GM11168 (cell line): ENCODE results near the gene COL15A1.

ENCODE experiments used
- in situ Hi-C: fragments of 300-500 bp; cut with MboI; formaldehyde crosslinking; loops from one replicate; pipeline ENCODE4 v1.12.0; 2022; ENCODE audit warnings: low sequenced_read_pairs; ENCODE audit not compliant: unreplicated experiment

Gene COL15A1

DNA sequence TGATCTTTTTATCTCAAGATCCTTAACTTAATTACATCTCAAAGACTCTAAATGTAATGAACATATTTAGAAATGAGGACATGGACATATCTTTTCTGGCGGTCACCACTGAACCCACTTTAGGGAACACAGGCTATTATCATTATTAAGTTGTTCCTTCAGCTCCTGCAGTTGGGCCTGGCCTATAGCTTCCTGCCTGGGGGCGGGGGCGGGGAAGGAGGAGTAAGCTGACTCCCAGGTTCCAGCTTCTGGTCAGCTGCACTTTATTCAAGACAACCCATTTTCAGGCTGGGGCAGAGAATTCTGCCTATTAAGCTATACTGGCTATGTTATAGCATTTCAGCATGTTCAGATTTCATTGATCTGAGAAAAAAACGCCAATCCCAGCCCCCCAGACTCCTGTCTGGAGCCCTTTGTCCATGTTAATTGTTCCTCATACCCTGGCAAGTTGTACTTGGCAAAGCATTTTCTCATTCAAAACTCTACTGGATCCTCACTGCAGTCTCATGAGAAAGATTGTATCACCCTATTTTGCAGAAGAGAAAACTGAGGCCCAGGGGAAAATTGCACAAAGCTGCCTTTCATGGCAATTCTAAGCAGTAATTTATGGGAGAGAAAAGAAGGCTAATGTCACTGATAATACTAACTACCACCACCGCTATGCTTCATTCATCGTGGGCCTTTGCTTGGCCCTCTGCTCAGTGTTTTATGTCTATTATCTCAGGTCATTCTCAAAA, 25.1 kb downstream of the COL15A1 start:
- in situ Hi-C loops = no loop called here

DNA sequence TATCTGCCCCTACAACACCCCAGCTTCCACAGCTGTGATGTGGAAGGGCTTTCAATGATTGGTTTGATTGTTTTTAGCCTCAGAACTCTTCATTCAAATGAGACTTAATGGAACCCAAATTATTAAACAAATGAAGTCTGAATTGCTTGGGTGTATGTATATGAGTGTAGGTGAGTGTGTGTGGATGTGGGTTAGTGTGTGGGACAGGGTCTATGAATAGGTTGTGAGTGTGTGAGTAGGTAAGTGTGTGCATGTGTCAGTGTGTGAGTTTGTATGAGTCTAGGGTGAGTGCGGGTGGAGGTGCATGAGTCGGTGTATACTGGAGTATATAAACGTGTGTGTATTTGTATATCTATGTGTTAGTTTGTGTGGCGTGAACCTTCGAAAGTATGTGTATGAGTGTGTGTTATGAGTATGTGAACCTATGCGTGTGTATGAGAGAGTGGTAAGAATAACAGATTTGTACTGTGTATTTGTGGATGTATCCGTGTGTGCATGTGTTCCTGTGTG, 26.9 kb downstream of the COL15A1 start:
- in situ Hi-C loops = no loop called here

DNA sequence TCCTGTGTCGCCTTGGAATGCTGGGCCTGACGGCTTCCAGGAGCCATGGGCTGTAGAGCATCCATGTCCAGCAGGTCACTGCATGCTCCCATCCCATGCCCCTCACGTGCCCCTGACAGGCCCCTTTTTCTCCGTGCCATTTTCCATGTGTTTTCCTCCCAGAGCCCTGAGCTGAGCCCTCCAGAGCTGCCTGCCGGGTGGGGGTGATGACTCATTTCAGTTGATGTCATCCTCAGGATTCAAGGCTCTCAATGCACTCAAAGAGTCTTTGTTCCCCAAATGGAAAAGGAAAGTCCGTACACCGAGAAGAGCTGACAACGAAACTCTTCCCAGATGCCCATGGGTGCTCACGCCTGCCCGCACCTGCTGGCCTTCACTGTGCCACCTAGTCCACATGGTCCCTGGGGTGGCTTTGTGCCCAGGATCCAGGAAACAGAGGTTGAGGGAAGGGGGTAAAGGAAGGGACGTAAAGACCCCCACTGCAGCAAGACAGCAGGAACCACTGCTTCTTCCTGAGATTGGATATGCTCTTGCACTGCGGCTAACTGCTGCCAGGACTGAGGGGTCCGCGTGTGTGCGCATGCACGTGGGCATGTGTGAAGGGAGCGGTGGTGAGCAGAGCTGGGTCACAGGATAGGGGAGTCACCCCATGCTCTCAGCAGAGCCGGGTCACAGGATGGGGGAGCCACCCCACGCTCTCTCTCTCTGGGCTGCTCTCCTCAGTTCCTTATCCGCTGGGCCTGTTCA, 27.6 kb downstream of the COL15A1 start:
- in situ Hi-C loops = no loop called here

DNA sequence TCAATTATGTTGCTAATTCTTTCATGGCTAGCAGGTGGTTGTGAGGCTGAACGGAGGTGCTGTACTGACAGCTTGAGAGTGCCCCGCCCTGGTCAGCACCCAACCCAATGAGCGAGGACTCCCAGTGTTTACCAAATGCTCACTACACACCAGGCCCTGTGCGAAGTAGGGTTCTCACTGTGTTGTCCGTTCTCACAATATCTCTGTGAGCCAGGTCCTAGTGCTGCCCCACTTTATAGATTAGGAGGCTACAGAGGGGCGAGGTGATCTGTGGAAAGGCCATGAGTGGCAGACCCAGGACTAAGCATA, 28.2 kb downstream of the COL15A1 start:
- in situ Hi-C loops = no loop called here

DNA sequence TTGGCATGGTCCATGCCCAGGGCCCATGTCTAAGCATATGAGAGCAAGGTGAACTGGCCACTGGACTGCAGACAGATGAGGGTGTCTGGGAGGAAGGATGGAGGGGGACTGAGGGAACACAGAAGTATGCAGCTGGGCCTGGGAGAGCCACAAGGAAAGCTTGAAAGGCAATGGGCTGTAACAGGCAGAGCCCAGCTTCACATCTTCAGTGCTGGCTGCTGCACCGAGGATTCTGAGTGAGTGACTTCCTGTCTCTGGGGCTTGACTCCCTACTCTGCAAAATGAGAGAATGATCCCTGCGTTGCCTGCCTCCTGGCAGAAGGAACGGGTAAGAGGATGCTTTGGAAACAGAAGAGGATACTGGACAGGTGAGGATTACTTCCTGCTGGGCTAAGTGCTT, 29.0 kb downstream of the COL15A1 start:
- in situ Hi-C loops = no loop called here

DNA sequence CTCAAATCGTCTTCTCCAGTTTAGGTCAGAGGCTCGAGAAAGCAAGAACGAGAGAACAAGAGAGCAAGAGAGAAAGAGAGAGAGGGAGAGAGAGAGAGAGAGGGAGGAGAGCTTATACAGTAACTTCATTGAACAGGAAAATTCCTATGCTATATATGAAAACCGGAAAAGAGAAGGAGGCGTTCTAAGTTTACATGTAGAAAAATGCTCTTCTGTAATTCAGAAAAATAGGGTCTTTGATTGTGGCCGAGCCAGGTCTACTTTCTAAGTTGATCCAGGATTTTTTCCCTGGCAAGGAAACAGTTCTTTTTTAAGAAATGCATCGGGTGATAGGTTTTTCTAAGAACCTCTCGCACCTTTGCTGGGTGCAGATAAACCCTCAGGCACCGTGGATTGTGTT, 29.5 kb downstream of the COL15A1 start:
- in situ Hi-C loops = no loop called here

DNA sequence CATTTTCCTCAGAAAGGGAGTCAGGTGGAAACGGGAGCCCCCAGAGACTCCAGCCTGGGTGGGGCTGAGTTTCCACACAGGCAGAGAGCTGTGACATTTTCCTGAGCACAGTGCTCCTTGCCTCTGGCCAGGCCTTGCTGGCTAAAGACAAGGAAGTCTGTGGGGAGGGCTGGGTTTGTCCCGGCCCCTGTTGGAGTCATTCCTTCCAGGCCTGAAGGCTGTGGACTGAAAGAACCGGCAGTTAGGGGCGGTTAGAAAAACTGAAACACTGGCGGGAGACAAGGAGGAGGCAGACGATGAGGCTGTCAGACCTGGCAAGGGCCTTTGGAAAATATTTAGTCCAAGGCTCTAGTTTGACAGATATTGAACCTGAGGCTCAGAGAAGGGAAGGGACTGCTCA, 29.9 kb downstream of the COL15A1 start:
- in situ Hi-C loops = no loop called here

DNA sequence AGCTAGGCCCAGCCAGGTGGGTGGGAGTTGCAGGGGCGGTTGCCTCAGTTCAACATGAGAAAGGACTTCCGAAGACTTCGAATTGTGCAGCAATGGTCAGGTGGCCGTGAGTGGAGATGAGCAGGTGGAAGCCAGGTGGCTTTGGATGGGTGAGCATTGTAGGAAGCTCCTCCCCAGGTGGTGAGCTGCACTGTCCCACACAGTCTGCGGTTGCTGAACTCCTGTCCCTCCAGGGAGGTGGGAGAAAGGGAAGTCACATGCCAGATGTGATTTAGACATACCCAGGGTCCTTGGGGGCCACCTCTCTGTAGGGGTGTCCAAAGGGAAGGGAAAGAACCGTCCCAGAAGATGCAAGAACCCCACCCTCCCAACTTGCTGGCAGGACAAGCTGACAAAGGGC, 30.4 kb downstream of the COL15A1 start:
- in situ Hi-C loops = no loop called here

DNA sequence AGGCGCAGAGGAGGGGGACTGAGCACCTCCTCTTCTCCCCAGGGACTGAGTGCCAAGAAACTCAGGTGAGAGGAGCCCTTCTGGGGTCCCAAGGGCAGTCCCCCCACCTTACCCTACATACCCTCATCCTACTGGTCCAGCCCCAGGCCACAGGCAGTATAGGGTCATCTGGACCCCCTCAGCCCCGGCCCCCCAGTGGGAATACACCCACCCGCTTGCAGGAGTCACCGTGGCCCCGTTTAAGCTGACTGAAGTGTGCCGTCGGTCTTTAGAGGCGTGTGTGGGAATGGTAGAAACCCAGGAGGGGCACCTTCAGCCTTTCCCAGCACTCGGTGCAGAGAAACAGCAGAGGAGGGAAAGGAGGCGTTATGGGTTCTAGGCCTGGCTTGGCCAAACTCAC, 30.8 kb downstream of the COL15A1 start:
- in situ Hi-C loops = no loop called here

DNA sequence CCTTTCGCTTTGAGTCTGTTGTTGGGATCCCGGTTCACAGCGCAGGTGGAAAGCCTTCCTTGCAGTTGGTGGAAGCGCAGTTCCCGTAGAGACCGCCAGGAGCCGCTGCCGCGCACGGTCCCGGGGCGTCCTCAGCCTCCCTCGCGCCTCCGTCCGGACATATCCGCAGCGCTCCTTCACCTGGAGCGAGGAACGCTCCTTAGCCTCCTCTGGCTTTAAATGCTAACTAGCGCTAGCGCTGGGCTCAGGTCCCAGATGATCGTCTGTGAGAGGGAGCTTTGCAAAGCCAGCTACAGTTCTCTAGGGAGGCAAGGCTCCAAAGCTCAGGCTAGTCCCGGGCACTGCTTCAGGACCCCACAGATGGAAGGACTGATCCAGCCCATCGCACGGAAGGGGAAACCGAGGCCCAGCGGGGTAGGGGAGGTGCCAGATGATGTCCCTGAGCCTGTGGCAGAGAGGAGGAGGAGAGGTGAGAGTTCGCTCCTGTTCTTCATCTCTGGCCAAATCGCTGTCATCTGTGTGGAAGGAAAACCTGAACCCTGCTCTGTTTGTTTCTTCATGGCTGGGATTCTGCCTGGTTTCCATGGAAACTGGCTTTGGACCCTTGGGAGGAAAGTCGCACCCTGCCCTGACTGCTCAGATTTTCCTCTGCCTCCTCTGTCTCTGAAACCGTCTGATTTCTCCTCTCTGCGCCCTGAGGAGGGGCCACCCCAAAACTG, 31.4 kb downstream of the COL15A1 start:
- in situ Hi-C loops = loop anchor here (5.0 kb wide), 1 partner anchor 162 kb away; no protein-coding TSS in a partner anchor

DNA sequence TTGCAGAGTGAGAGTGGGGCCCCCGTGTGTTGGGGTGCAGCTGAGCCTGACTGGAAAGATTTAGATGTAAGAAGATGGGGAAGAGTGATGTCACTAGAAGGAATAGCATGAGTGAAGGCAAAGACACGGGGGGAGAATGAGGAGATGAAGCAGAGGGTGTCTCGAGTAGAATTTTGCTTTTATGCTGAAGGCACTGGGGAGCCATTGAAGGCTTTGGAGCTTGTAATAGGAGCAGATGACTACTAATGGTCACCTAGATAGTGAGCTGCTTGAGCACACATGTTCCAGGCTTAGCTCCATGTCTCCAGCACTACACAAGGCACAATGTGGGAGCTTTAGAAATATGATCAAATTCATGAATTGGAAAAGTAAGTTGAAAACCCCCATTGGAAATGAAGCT, 32.1 kb downstream of the COL15A1 start:
- in situ Hi-C loops = loop anchor here (5.0 kb wide), 1 partner anchor 161 kb away; no protein-coding TSS in a partner anchor

DNA sequence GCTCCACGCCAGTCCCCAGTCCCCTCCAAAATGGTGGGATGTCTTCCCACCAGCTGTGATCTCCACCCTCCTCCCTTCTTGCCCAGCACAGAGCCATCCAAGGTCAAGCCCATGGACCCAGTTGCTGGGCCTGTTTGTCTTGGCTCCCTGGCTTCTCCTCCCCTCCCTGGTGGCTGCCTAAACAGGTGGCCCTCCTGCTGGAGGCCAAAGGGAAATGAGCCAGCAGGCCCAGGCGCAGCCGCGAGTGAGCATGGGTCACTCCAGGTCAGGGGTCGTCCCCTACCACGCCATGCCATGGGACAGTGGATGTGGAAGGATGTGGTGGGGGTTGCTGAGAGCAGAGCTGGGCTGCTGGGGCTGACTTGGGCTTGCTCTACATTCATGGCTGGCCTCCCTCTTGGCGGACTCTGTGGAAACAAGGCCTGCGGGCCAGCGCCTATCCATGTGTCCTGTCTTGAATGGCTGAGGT, 33.6 kb downstream of the COL15A1 start:
- in situ Hi-C loops = loop anchor here (5.0 kb wide), 1 partner anchor 160 kb away; no protein-coding TSS in a partner anchor

DNA sequence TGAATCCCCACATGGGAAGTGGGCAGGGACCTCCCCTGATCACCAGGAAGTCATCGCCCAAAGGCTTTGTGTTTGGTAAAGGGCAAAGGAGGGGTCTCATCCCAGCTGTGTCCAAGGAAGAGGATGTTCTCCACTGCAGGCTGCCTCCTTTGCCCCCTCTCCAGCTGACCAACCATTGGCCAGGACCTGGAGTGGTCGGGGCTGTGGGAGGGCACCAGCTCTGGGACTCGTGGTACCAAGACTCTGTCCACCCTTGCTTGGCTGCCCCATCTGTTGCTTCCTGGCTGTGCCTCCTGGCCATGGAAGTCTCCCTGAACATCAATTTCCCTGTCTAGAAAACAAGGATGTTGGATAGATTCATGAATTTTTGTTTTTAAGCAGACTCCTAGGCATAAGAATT, 34.1 kb downstream of the COL15A1 start:
- in situ Hi-C loops = loop anchor here (5.0 kb wide), 1 partner anchor 159 kb away; no protein-coding TSS in a partner anchor

DNA sequence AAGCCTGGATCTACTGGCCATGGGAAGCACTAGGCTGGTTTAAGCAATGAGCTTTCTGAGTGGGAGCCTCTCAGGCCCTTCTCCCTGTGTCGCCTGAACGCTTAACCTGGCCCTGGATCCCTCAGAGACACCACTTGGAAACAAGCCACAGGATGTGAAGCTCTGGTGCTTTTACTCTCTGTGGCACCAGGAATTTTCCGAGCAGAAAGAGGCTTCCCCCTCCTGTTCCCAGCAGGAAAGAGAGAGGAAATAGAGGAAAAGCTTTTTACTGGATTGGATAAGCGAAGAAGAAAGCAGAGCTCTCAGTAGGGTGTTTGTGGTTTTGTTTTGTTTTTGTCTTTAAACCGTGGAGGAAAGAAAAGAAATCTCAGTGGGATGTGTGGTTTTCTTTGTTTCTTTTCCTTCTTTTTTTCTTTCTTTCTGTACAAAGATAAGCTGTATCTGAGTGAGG, 34.5 kb downstream of the COL15A1 start:
- in situ Hi-C loops = loop anchor here (5.0 kb wide), 1 partner anchor 159 kb away; no protein-coding TSS in a partner anchor

DNA sequence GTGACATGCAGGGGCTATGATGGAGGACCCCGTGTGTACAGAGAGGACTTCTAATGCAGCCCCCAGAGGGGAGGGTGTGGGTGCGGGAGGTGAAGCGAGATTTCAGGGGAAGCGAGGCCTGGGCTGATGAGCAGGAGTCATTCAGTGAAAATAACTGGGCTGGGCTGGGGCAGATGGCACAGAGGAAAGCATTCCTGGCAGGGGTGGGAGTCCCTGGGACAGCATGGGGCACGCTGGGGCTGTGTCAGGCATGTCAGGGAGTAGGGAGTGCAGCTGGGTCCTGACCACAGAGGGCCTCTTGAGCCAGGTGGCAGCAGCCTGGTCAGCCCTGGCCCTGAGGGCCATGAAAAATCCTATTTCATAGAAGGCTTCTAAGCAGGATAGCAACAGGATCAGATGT, 36.6 kb downstream of the COL15A1 start:
- in situ Hi-C loops = no loop called here

DNA sequence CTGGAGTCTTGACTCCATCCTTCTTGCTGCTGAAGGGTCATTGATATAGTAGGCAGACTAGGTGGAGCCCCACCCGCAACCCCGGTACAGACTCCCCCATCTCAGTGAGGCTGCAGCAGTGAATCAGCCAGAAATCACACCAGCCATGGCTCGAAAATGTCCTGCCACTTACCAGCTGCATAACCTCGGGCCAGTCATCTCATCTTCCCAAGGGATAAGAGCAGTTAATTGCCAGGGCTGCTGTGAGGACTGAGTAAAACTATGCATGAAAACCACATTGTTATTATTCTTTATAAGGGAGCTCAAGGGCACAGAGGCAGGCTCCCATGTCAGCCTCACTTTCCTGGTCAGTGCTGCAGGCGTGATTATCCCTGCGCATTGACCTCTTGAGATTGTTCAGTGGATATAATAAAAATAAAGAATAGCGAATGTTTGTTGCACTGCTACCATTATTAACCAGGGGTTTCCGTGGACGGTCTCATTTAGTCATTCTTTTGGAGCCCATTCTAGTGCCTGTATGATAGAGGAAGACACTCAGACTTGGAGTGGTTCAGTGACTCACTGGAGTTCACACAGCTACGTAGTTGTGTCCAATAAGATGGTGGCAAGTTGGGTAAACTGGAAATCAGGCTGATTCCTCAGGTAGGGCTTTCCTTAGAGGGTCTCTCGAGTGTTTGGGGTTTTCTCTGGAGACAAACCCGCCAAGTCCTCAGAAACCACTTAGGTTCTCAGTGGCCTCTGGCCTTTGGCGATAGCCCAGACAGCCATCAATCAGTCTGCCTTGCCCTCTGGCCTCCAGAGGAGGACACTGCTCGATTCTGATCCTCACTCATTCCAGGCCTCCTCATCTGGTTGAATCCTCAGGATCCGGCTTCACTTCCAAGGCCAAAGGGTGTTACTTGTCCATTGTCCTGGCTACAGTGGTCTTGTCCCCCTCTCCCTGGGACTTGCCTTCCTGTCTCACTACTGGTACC, 39.9 kb downstream of the COL15A1 start:
- in situ Hi-C loops = no loop called here

DNA sequence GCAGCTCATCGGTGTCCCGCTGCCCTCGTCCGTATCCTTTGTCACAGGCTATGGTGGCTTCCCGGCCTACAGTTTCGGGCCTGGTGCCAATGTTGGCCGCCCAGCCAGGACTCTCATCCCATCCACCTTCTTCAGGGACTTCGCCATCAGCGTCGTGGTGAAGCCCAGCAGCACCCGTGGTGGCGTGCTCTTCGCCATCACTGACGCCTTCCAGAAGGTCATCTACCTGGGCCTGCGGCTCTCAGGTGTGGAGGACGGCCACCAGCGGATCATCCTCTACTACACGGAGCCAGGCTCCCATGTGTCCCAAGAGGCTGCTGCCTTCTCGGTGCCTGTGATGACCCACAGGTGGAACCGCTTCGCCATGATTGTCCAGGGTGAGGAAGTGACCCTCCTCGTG, 41.9 kb downstream of the COL15A1 start:
- in situ Hi-C loops = no loop called here

DNA sequence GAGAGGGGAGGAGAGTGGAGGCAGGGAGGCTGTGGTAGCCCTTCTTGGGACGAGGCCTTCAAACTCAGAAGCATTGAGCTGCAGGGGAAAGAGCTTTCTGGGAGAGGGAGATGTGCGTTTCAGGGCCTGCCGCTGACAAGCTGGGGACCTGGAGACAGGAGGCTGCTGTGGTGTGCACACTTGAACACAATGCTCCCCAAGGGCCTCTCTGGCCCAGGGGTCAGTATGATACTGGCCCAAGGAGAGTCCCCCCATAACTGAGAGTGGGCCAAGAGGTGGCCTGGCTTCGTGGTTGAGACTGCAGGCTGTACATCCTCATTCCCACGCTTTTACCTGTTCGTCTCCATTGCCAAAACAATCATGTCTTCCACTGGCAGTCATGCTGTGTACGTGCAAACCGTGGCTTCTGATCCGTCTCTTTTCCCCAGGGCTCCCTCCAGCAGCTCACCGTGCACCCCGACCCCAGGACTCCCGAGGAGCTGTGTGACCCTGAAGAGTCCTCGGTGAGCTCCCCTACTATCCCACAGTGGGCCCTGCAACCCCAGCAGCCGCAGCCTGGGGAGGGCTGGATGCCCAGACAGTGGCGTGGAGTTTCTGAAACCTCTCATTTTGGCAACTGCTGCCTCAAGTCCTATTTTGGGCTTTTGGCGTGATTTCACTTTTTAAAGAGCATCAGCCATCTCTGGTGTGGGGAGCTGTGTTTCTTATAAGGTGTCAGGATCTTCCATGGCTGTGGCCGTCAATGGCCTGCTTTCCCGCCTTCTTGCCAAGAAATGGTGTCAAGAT, 43.4 kb downstream of the COL15A1 start:
- in situ Hi-C loops = no loop called here
